Esophagus muscularis mucosa (tissue), 2 donors: Measurements from ENCODE around the gene DNAJA1.

ENCODE experiments used
- EP300 ChIP-seq: sonication (generic); formaldehyde crosslinking; IDR thresholded peaks from one replicate; pipeline ENCODE4 v1.6.1; 2017; ENCODE audit warnings: antibody characterized with exemption
- POLR2A ChIP-seq: fragments of 450-650 bp; IDR thresholded peaks from one replicate; pipeline ENCODE4 v1.6.1; 2017; ENCODE audit warnings: antibody characterized with exemption, moderate library complexity, mild to moderate bottlenecking, low read depth

DNA sequence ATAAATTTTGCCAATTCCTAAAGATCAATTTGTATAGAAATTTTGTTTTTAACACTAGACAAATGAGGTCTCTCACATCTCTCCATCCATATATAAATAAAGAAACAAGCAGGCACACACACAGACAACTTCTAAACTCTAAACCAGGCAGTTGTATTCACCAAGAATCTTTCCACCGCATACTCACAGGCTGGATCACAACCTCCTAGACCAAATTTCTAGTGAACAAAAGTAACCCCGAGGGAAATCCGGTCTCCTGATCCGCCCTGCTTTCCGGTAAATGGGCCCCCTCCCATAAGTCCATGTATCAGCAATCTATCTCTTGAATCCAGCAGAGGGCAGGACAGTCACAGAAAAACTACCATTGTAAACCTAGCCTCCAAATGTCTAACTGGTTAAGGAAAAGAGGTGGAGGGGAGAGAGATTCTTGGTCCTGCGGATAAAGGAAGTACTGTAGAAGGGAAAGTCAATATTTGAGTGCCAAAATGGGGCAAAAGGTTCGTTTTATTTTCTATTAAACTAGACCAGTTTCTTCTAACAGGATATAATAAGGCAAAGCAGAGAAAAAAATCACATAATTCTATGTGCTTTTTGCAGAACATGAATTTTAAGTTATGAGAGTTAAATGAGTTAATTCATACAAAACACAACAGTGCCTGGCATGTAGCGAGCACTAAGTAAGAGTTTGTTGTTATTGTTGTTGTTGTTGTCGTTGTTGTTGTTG, 56.2 kb downstream of the DNAJA1 start:
- no peak for TF ChIP-seq EP300
- TF ChIP-seq POLR2A: no peak
